AG04450 (cell line): ENCODE results near the gene COL6A5. TPM values are rescaled to one million over a fixed set of nuclear protein-coding genes. Genes with fewer than 3 reads are reported as not detected.

Experiments
- CTCF ChIA-PET: fragments of 300-600, 350-600 bp; formaldehyde crosslinking; extraction: SDS; loops from one replicate; lab custom pipeline; 2022; ENCODE audit warnings: antibody characterized with exemption, inconsistent platforms; lab: Charles Lee
- POLR2A ChIA-PET: fragments of 350-600 bp; formaldehyde crosslinking; extraction: SDS; loops from one replicate; lab custom pipeline; 2021; ENCODE audit warnings: antibody characterized with exemption, inconsistent platforms; lab: Yijun Ruan, JAX
- DNase-seq: peaks from one replicate; pipeline ENCODE4 v3.0.0-alpha.2; 2011; ENCODE audit warnings: low read depth, low spot score
- H3K27ac ChIP-seq: one replicate; pipeline ENCODE4 v1.5.1; 2012; ENCODE audit warnings: low read depth, low read length, control low read depth
- H3K27me3 ChIP-seq: one replicate; pipeline ENCODE4 v1.6.0; 2012; ENCODE audit warnings: low read length; ENCODE audit not compliant: control insufficient read depth, insufficient read depth
- H3K4me3 ChIP-seq: 2 replicates; pipeline ENCODE4 v1.5.1; 2011; ENCODE audit warnings: mild to moderate bottlenecking, low read depth, low read length, control low read depth
- H3K9me3 ChIP-seq: 2 replicates; pipeline ENCODE4 v1.5.1; 2012; ENCODE audit warnings: low read length; ENCODE audit not compliant: control insufficient read depth, insufficient read depth
- polyA plus RNA-seq: library from polyadenylated mRNA; depleted of rRNA; stranded (reverse); fragments of >200 nt; gene quantifications from 2 replicates; pipeline ENCODE4 v1.2.3, GENCODE V29; 2011
- TF ChIP-seq, protein P1 (sequence below): IDR thresholded peaks from 2 replicates; pipeline ENCODE4 v1.5.1; 2011; ENCODE audit warnings: low read depth, low read length, control low read depth, inconsistent platforms

The COL6A5 gene
- polyA plus RNA-seq, 1 experiment = not detected

DNA sequence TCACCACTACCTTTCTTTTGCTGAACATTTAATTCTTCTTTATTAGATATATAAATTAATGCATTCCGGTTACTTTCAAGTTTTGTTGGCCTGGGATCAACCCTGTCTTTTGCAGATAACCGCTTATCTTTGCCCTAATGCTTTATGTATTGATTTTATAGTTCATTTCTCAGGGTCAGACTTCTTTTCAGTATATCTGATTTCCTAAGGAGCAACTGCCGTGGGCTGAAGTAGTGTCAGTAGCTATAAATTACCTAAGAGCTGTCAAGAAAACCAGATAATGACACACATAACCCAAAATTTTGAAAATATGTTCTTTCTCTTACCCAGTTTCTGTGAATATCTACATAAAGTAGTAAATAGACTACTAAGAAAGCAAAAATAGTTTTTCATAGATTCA lies 38.0 kb downstream of the COL6A5 start:
- POLR2A ChIA-PET = no interaction called here
- H3K9me3 ChIP-seq = no peaks in the 10 kb centered on the region
- DNase-seq = no peak
- CTCF ChIA-PET = no interaction called here
- H3K27ac ChIP-seq = no peak overlapping the region
- H3K4me3 ChIP-seq = no peak overlapping the region
- TF ChIP-seq, protein P1, sequence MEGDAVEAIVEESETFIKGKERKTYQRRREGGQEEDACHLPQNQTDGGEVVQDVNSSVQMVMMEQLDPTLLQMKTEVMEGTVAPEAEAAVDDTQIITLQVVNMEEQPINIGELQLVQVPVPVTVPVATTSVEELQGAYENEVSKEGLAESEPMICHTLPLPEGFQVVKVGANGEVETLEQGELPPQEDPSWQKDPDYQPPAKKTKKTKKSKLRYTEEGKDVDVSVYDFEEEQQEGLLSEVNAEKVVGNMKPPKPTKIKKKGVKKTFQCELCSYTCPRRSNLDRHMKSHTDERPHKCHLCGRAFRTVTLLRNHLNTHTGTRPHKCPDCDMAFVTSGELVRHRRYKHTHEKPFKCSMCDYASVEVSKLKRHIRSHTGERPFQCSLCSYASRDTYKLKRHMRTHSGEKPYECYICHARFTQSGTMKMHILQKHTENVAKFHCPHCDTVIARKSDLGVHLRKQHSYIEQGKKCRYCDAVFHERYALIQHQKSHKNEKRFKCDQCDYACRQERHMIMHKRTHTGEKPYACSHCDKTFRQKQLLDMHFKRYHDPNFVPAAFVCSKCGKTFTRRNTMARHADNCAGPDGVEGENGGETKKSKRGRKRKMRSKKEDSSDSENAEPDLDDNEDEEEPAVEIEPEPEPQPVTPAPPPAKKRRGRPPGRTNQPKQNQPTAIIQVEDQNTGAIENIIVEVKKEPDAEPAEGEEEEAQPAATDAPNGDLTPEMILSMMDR = no peak
- no peaks in the 10 kb centered on the region for H3K27me3 ChIP-seq

DNA sequence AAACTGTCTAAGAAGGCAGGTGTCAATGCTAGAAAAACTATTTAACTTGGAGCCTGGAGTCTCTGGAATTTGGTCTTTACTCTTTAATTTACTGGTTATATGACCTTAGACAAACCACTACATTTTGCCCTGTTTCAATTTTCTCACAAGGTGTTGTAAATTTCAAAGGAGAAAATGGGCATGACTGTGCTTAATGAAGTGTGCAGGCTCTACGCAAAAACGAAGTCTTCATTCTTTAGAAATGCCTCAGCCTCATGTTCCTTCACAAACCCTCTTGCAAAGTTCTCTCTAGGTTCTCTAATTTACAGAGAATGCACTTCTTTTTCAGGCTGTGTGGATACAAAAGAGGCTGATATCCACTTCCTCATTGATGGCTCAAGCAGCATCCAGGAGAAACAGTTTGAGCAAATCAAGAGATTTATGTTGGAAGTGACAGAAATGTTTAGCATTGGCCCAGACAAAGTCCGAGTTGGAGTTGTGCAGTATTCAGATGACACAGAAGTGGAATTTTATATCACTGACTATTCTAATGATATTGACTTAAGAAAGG lies 39.1 kb downstream of the COL6A5 start:
- CTCF ChIA-PET = no interaction called here
- POLR2A ChIA-PET = no interaction called here

DNA sequence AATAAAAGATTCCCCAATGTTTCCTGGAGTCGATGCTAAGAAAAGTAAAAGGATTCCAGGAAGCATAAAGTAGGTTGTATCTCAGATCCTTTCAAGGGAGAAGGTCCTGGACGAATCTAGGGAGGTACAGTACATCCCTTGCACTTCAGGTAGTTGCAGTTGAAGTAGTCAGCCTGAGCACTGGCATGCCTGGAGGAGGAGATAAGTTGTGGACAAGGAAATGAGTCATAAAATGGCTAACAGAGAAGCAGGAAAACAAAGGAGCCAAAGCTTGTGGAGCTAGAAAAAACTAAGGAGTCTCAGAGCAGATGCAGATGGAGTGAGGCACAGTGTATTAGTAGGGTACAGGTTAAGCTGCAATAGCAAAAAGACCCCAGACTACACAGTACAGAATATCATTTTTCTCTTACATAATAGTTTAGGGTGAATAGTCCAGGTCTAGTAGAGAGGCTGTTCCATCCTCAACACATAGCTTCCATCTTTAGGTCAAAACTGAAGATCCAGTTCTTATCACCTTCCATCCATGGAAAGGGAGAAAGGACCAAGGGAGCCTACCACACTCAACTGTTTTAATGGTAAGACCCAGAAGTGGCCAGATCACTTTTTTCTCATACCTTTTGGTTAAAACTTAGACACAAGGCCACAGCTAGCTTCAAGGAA lies 41.3 kb downstream of the COL6A5 start:
- Histone ChIP-seq H3K27me3 (no peaks in the 10 kb centered on the region), H3K27ac (no peak overlapping the region), H3K4me3 (no peak overlapping the region), H3K9me3 (no peaks in the 10 kb centered on the region)
- TF ChIP-seq, protein P1 = no peak
- no peak for DNase-seq
- CTCF ChIA-PET = no interaction called here
- POLR2A ChIA-PET = no interaction called here

More for the DNA sequence above, 39.1 kb downstream of the COL6A5 start:
- no peak for DNase-seq
- TF ChIP-seq, protein P1 = no peak
- no peak overlapping the region for H3K4me3 ChIP-seq
- H3K9me3 ChIP-seq = no peaks in the 10 kb centered on the region
- H3K27ac ChIP-seq = no peak overlapping the region
- H3K27me3 ChIP-seq = no peaks in the 10 kb centered on the region

DNA sequence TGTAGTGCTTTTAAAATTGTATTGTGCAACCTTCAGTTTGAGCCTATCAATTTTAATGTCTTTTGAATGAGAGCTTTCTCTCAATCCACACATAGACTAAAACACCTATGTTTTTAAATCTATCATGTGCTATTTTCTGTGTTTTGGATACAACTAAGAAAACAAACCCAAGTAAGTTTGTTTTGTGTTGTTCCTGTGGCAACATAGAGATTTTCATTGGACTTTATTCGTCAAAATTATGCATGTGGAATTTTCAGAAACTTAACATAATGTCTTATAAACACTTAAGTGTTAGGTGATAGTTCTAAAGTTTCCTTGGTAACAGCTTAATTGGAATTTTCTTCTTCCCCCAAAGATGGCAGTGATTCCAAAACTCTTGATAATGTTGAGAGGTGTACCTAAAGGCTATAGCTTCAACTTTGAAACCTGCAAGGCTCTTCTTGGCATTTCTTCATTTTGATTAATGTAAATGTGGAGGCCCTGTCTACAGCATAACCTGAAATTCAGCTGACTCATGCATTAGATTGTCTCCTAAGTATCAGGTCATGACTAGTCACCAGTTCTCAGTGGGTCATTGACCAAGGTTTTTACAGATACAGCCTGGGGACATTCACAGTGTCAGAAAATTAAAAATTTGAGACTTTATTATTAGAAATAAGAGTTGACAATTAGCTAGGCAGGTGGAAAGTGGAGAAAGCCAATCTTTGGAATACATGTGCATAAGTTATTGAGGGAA lies 44.4 kb downstream of the COL6A5 start:
- no peak overlapping the region for H3K27ac ChIP-seq
- H3K4me3 ChIP-seq = no peak overlapping the region
- CTCF ChIA-PET = no interaction called here
- no peaks in the 10 kb centered on the region for H3K27me3 ChIP-seq
- no peak for DNase-seq
- no peaks in the 10 kb centered on the region for H3K9me3 ChIP-seq
- POLR2A ChIA-PET = no interaction called here
- TF ChIP-seq, protein P1 = no peak

DNA sequence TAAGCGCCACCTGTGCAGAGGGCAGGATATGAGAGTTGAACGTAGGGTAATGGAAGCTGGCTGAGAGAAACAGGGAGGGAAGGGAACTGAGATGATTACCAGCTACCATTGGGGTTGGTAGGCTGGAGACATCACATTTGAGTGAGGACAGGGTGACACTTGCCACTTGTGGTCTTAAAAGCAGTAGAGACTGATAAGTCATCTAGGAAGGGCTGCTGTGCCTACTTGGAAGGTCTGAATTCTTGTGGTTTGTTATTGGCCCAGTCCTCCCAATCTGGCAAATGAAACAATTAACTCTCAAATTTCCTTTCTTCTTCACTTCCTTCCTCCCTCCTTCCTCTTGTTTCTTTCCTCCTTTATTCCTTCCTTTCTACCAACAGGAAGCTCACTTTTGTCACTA lies 46.8 kb downstream of the COL6A5 start:
- TF ChIP-seq, protein P1 = no peak
- no peak for DNase-seq
- H3K4me3 ChIP-seq = no peak overlapping the region
- ChIA-PET POLR2A (no interaction called here), CTCF (no interaction called here)
- H3K9me3 ChIP-seq = no peaks in the 10 kb centered on the region
- H3K27ac ChIP-seq = no peak overlapping the region
- no peaks in the 10 kb centered on the region for H3K27me3 ChIP-seq
